Thoracic aorta (tissue), 2 donors: ENCODE data around the gene PPDPF. TPM values are rescaled to one million over a fixed set of nuclear protein-coding genes. Genes with fewer than 3 reads are reported as not detected.

Experiments
- ATAC-seq: fragments of 150-250 bp; one replicate; pipeline ENCODE4 v1.8.0; 2017; ENCODE audit warnings: low read depth; ENCODE audit not compliant: insufficient number of reproducible peaks, low FRiP score
- DNase-seq: peaks from one replicate; pipeline ENCODE4 v3.0.0-alpha.2; 2020; ENCODE audit warnings: low spot score
- H3K27ac ChIP-seq, 2 donors: fragments of 200-600 bp; sonication (generic); 1 replicate in 1 of 2; 2 replicates in 1 of 2; pipeline ENCODE4 v1.5.1; 2016; ENCODE audit warnings: mild to moderate bottlenecking in 2 of 2, moderate library complexity in 2 of 2
- H3K27me3 ChIP-seq: fragments of 200-600 bp; sonication (generic); replicated peaks from 2 replicates; pipeline ENCODE4 v1.6.0; 2016; ENCODE audit warnings: mild to moderate bottlenecking; ENCODE audit not compliant: insufficient read depth
- H3K36me3 ChIP-seq: fragments of 200-600 bp; sonication (generic); one replicate; pipeline ENCODE4 v1.5.1; 2016
- H3K4me1 ChIP-seq, 2 donors: fragments of 200-600 bp; sonication (generic); 1 replicate in 1 of 2; 2 replicates in 1 of 2; pipeline versions ENCODE4 v1.5.1 to v1.6.0; 2016; ENCODE audit warnings: low read depth in 2 of 2, mild to moderate bottlenecking in 1 of 2; ENCODE audit not compliant: control insufficient read depth in 1 of 2
- H3K4me3 ChIP-seq: fragments of 200-600 bp; sonication (generic); 2 replicates; pipeline ENCODE4 v1.5.1; 2016; ENCODE audit warnings: mild to moderate bottlenecking
- H3K9me3 ChIP-seq: fragments of 200-600 bp; sonication (generic); 2 replicates; pipeline ENCODE4 v1.5.1; 2016
- total RNA-seq, 2 donors: library from RNA; depleted of rRNA; stranded (reverse); fragments of >200 nt; gene quantifications; one replicate each; pipeline versions ENCODE4 v1.1.0 to v1.2.3, GENCODE V29; 2016
- TF ChIP-seq, protein P1 (sequence below): fragments of 200-600 bp; sonication (generic); IDR thresholded peaks from one replicate; pipeline ENCODE4 v1.5.1; 2019; ENCODE audit warnings: antibody characterized with exemption

Gene PPDPF
- total RNA-seq, 2 donors from 2014 or later: 105 to 197 TPM

DNA sequence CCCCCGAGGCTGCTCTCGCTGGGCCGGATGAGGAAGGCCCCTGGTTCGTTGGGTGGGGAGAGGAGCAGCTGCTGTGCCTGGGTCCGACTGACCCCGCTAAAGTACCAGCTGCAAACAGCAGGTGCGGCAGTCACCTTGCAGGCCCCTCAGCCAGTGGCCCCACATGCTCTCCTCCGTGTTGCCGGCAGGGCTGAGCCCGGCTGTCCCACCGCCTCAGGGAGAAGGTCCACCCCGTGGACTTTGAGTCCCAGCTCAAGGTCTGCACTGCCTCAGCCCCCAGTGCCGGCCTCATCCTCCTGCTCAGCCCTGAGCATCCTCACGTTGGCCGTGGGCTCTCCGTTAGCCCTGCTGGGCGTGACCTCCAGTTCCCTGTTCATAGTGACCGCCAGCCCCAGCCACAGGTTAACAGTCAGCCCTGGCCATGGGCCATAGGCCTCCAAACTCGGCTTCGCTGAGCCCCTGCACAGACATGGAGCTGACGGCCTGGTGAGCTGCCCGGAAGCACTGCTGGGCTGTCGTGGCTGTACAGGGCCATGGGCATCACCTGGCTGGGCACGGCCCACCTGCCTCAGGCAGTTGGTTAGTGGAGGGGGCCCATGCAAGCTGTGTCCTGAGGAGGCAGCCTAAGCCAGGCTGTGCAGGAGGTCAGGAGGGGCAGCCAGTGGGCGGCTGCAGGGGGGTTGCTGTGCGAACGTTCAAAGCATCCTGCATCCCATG lies 23.8 kb downstream of the PPDPF start:
- H3K4me3 ChIP-seq: no peak overlapping the region
- no peaks in the 10 kb centered on the region for H3K9me3 ChIP-seq
- no peaks in the 10 kb centered on the region for H3K4me1 ChIP-seq
- H3K36me3 ChIP-seq: no peaks in the 10 kb centered on the region
- peaks cover 8% of the 10 kb centered on the region for H3K27me3 ChIP-seq
- TF ChIP-seq, protein P1, sequence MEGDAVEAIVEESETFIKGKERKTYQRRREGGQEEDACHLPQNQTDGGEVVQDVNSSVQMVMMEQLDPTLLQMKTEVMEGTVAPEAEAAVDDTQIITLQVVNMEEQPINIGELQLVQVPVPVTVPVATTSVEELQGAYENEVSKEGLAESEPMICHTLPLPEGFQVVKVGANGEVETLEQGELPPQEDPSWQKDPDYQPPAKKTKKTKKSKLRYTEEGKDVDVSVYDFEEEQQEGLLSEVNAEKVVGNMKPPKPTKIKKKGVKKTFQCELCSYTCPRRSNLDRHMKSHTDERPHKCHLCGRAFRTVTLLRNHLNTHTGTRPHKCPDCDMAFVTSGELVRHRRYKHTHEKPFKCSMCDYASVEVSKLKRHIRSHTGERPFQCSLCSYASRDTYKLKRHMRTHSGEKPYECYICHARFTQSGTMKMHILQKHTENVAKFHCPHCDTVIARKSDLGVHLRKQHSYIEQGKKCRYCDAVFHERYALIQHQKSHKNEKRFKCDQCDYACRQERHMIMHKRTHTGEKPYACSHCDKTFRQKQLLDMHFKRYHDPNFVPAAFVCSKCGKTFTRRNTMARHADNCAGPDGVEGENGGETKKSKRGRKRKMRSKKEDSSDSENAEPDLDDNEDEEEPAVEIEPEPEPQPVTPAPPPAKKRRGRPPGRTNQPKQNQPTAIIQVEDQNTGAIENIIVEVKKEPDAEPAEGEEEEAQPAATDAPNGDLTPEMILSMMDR: no peak
- no peak for ATAC-seq
- no peak for DNase-seq
- H3K27ac ChIP-seq: no peak overlapping the region

DNA sequence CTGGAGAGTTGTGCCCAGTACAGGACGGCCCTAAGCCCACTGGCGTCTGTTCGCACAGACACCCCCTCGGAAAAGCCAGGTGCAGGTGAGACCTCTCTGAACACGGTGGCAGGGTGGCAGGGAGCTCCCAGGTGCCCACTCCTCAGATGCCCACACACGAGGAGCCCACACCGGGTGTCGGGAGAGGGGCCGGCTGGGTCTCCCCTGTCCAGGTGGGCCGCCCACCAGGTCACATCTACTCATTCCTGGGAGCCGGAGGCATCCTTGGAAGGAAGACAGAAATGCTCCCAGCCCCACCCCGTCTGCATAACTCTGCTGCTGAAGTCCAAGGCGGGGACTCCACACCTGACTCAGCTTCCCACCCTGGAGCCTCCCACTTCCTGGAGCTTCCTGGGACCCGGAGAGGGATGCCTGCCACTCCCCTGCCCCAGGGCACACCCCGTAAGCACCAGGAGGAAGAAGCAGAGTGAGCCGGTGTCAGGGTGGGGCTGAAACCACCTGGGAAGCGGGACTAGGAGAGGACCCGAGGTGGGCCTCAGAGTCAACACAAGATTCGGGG lies 24.5 kb downstream of the PPDPF start:
- no peaks in the 10 kb centered on the region for H3K36me3 ChIP-seq
- TF ChIP-seq, protein P1: no peak
- DNase-seq (no peak), ATAC-seq (no peak)
- no peak overlapping the region for H3K27ac ChIP-seq
- no peaks in the 10 kb centered on the region for H3K4me1 ChIP-seq
- no peaks in the 10 kb centered on the region for H3K9me3 ChIP-seq
- no peak overlapping the region for H3K4me3 ChIP-seq
- H3K27me3 ChIP-seq: peaks cover 8% of the 10 kb centered on the region

GRCh38 chr20:63545814-63546213 lies 25.2 kb downstream of the PPDPF start:
- no peaks in the 10 kb centered on the region for H3K36me3 ChIP-seq
- ATAC-seq: no peak
- TF ChIP-seq, protein P1: no peak
- no peak overlapping the region for H3K4me3 ChIP-seq
- H3K4me1 ChIP-seq: no peaks in the 10 kb centered on the region
- no peak overlapping the region for H3K27ac ChIP-seq
- no peak for DNase-seq
- no peaks in the 10 kb centered on the region for H3K9me3 ChIP-seq
- peaks cover 8% of the 10 kb centered on the region for H3K27me3 ChIP-seq

- DNase-seq (no peak), ATAC-seq (no peak)
- Histone ChIP-seq H3K4me1 (no peaks in the 10 kb centered on the region), H3K27ac (no peak overlapping the region), H3K4me3 (no peak overlapping the region), H3K27me3 (peaks cover 8% of the 10 kb centered on the region), H3K36me3 (no peaks in the 10 kb centered on the region), H3K9me3 (no peaks in the 10 kb centered on the region)
- TF ChIP-seq, protein P1: no peak
Measured at GRCh38 chr20:63546256-63546955, 25.8 kb downstream of the PPDPF start.

GRCh38 chr20:63546956-63547724 lies 26.6 kb downstream of the PPDPF start:
- peaks cover 8% of the 10 kb centered on the region for H3K27me3 ChIP-seq

More at GRCh38 chr20:63546956-63547724, 26.6 kb downstream of the PPDPF start:
- DNase-seq: no peak
- no peak overlapping the region for H3K27ac ChIP-seq
- no peaks in the 10 kb centered on the region for H3K36me3 ChIP-seq
- H3K4me3 ChIP-seq: no peak overlapping the region
- no peaks in the 10 kb centered on the region for H3K4me1 ChIP-seq
- TF ChIP-seq, protein P1: no peak
- no peaks in the 10 kb centered on the region for H3K9me3 ChIP-seq
- ATAC-seq: no peak
